Immature natural killer cell (primary cell): ENCODE results near the gene CIT. TPM values are rescaled to one million over a fixed set of nuclear protein-coding genes. Genes with fewer than 3 reads are reported as not detected.
"Not testable (repeated sequence)": the region's sequence is repeated elsewhere in the genome, so short reads cannot be mapped to it uniquely, and the experiment has no call there.

Source experiments
- DNase-seq, 3 donors: peaks; one replicate each; pipeline ENCODE4 v3.0.0; 2022; ENCODE audit warnings: mixed read lengths in 1 of 3
- H3K27ac Mint-ChIP-seq, 6 donors: one replicate each; pipeline ENCODE4 v1.8.0; 2020; ENCODE audit warnings: mixed read lengths in 6 of 6, mild to moderate bottlenecking in 5 of 6, inconsistent platforms in 4 of 6, moderate library complexity in 3 of 6
- H3K27me3 Mint-ChIP-seq, 3 donors: one replicate each; pipeline ENCODE4 v1.8.0; 2020 to 2021; ENCODE audit warnings: low read depth in 3 of 3, mild to moderate bottlenecking in 3 of 3, mixed read lengths in 3 of 3, moderate library complexity in 3 of 3, inconsistent platforms in 1 of 3
- H3K36me3 Mint-ChIP-seq, 3 donors: one replicate each; pipeline ENCODE4 v1.8.0; 2020; ENCODE audit warnings: mixed read lengths in 3 of 3, inconsistent platforms in 2 of 3, mild to moderate bottlenecking in 2 of 3
- H3K4me1 Mint-ChIP-seq, 2 donors: one replicate each; pipeline ENCODE4 v1.8.0; 2020; ENCODE audit warnings: inconsistent platforms in 2 of 2, mild to moderate bottlenecking in 2 of 2, mixed read lengths in 2 of 2, moderate library complexity in 1 of 2
- H3K4me3 Mint-ChIP-seq, 5 donors: one replicate each; pipeline ENCODE4 v1.8.0; 2020; ENCODE audit warnings: mild to moderate bottlenecking in 5 of 5, mixed read lengths in 5 of 5, inconsistent platforms in 3 of 5, moderate library complexity in 3 of 5
- H3K9me3 Mint-ChIP-seq, 6 donors: one replicate each; pipeline ENCODE4 v1.8.0; 2020; ENCODE audit warnings: mild to moderate bottlenecking in 6 of 6, mixed read lengths in 6 of 6, inconsistent platforms in 4 of 6, moderate library complexity in 3 of 6
- polyA plus RNA-seq, 3 donors: library from polyadenylated mRNA; unstranded; fragments of 300-500 nt; fragmentation: Illumina TruSeq; gene quantifications; one replicate each; pipeline ENCODE4 v1.2.3, GENCODE V29; 2021

The CIT gene
- polyA plus RNA-seq, 3 donors from 2014 or later, result 0.75 TPM; not detected in 2

- no peaks in the 10 kb centered on the region for H3K4me1 Mint-ChIP-seq
- no peak for DNase-seq
- no peaks in the 10 kb centered on the region for H3K9me3 Mint-ChIP-seq
- H3K27me3 Mint-ChIP-seq, result peaks cover 4 to 18% (median 8%) of the 10 kb centered on the region in 3 donors
- no peak overlapping the region for H3K27ac Mint-ChIP-seq
- no peak overlapping the region for H3K4me3 Mint-ChIP-seq
- no peaks in the 10 kb centered on the region for H3K36me3 Mint-ChIP-seq
Measured at GRCh38 chr12:119885549-119885948, 8.4 kb upstream of the CIT start.

- H3K9me3 Mint-ChIP-seq, H3K4me3 Mint-ChIP-seq, H3K4me1 Mint-ChIP-seq, H3K36me3 Mint-ChIP-seq, H3K27ac Mint-ChIP-seq, DNase-seq: not testable (repeated sequence)
- H3K27me3 Mint-ChIP-seq, result peaks cover 6 to 20% (median 8%) of the 10 kb centered on the region in 3 donors
Measured at GRCh38 chr12:119883791-119884190, 6.7 kb upstream of the CIT start.

GRCh38 chr12:119883237-119883636 is 6.1 kb upstream of the CIT start:
- no peak for DNase-seq
- no peaks in the 10 kb centered on the region for H3K36me3 Mint-ChIP-seq
- no peaks in the 10 kb centered on the region for H3K4me1 Mint-ChIP-seq
- H3K4me3 Mint-ChIP-seq, result no peak overlapping the region
- no peak overlapping the region for H3K27ac Mint-ChIP-seq
- H3K9me3 Mint-ChIP-seq, result no peaks in the 10 kb centered on the region
- H3K27me3 Mint-ChIP-seq, result peaks cover 6 to 20% (median 6%) of the 10 kb centered on the region in 3 donors

- Mint-ChIP-seq H3K9me3 (no peaks in the 10 kb centered on the region), H3K36me3 (no peaks in the 10 kb centered on the region), H3K27ac (peak overlapping the region in 4 of 6 donors; percentile 1 to 71 (median 9)), H3K4me1 (peaks cover 15 to 18% of the 10 kb centered on the region in 2 donors), H3K4me3 (peak overlapping the region; percentile 84 to 85 (median 85)), H3K27me3 (peaks cover 2 to 7% (median 5%) of the 10 kb centered on the region in 3 donors)
- no peak for DNase-seq
Measured at GRCh38 chr12:119877639-119877948, 474 bp upstream of the CIT start.

- no peak for DNase-seq
- Mint-ChIP-seq H3K4me1 (no peaks in the 10 kb centered on the region), H3K27me3 (peaks cover 0 to 3% (median 0%) of the 10 kb centered on the region in 3 donors), H3K4me3 (no peak overlapping the region), H3K27ac (no peak overlapping the region), H3K36me3 (no peaks in the 10 kb centered on the region), H3K9me3 (no peaks in the 10 kb centered on the region)
Measured at GRCh38 chr12:119870457-119870856, 6.7 kb downstream of the CIT start.

GRCh38 chr12:119869720-119870119 is 7.4 kb downstream of the CIT start:
- H3K27ac Mint-ChIP-seq, result no peak overlapping the region
- H3K4me3 Mint-ChIP-seq, result no peak overlapping the region
- no peak for DNase-seq
- H3K9me3 Mint-ChIP-seq, result no peaks in the 10 kb centered on the region
- H3K4me1 Mint-ChIP-seq, result no peaks in the 10 kb centered on the region
- peaks cover 0 to 3% (median 0%) of the 10 kb centered on the region in 3 donors for H3K27me3 Mint-ChIP-seq
- no peaks in the 10 kb centered on the region for H3K36me3 Mint-ChIP-seq

- Mint-ChIP-seq H3K4me3 (no peak overlapping the region), H3K4me1 (no peaks in the 10 kb centered on the region), H3K9me3 (no peaks in the 10 kb centered on the region), H3K27ac (no peak overlapping the region), H3K36me3 (no peaks in the 10 kb centered on the region), H3K27me3 (peaks cover 0 to 3% (median 0%) of the 10 kb centered on the region in 3 donors)
- DNase-seq, result no peak
Measured at GRCh38 chr12:119868992-119869391, 8.1 kb downstream of the CIT start.

GRCh38 chr12:119864591-119864990 is 12.5 kb downstream of the CIT start:
- Mint-ChIP-seq H3K4me1 (no peaks in the 10 kb centered on the region), H3K4me3 (no peak overlapping the region)

GRCh38 chr12:119859241-119859640 is 17.9 kb downstream of the CIT start:
- no peak overlapping the region for H3K4me3 Mint-ChIP-seq
- H3K4me1 Mint-ChIP-seq, result peaks cover 9 to 16% of the 10 kb centered on the region in 2 donors
- H3K36me3 Mint-ChIP-seq, result no peaks in the 10 kb centered on the region
- H3K27me3 Mint-ChIP-seq, result peaks cover 0 to 1% (median 0%) of the 10 kb centered on the region in 3 donors
- no peaks in the 10 kb centered on the region for H3K9me3 Mint-ChIP-seq
- DNase-seq, result no peak
- H3K27ac Mint-ChIP-seq, result no peak overlapping the region

More at GRCh38 chr12:119864591-119864990, 12.5 kb downstream of the CIT start:
- Mint-ChIP-seq H3K27me3 (no peaks in the 10 kb centered on the region), H3K36me3 (no peaks in the 10 kb centered on the region), H3K9me3 (no peaks in the 10 kb centered on the region), H3K27ac (no peak overlapping the region)
- DNase-seq, result no peak

GRCh38 chr12:119857041-119857591 is 20.0 kb downstream of the CIT start:
- Mint-ChIP-seq H3K4me3 (no peak overlapping the region), H3K27ac (no peak overlapping the region), H3K4me1 (peaks cover 9 to 16% of the 10 kb centered on the region in 2 donors), H3K27me3 (peaks cover 0 to 1% (median 0%) of the 10 kb centered on the region in 3 donors), H3K9me3 (no peaks in the 10 kb centered on the region), H3K36me3 (no peaks in the 10 kb centered on the region)
- no peak for DNase-seq

GRCh38 chr12:119850330-119850729 is 26.8 kb downstream of the CIT start:
- H3K4me1 Mint-ChIP-seq, result no peaks in the 10 kb centered on the region
- H3K36me3 Mint-ChIP-seq, result no peaks in the 10 kb centered on the region
- DNase-seq, result no peak
- no peaks in the 10 kb centered on the region for H3K27me3 Mint-ChIP-seq
- no peak overlapping the region for H3K27ac Mint-ChIP-seq
- no peaks in the 10 kb centered on the region for H3K9me3 Mint-ChIP-seq
- H3K4me3 Mint-ChIP-seq, result no peak overlapping the region

- no peak overlapping the region for H3K4me3 Mint-ChIP-seq
- peaks cover 0 to 7% (median 6%) of the 10 kb centered on the region in 3 donors for H3K36me3 Mint-ChIP-seq
- H3K27me3 Mint-ChIP-seq, result peaks cover 0 to 2% (median 0%) of the 10 kb centered on the region in 3 donors
- DNase-seq, result no peak
- H3K4me1 Mint-ChIP-seq, result no peaks in the 10 kb centered on the region
- peak overlapping the region in 1 of 6 donors; percentile 22 for H3K27ac Mint-ChIP-seq
- no peaks in the 10 kb centered on the region for H3K9me3 Mint-ChIP-seq
Measured at GRCh38 chr12:119843100-119843499, 34.0 kb downstream of the CIT start.

GRCh38 chr12:119842380-119842779 is 34.7 kb downstream of the CIT start:
- H3K4me1 Mint-ChIP-seq, result no peaks in the 10 kb centered on the region
- no peak overlapping the region for H3K4me3 Mint-ChIP-seq
- no peak for DNase-seq
- H3K27me3 Mint-ChIP-seq, result peaks cover 0 to 2% (median 0%) of the 10 kb centered on the region in 3 donors
- peak overlapping the region in 1 of 6 donors; percentile 22 for H3K27ac Mint-ChIP-seq
- peaks cover 0 to 7% (median 6%) of the 10 kb centered on the region in 3 donors for H3K36me3 Mint-ChIP-seq
- no peaks in the 10 kb centered on the region for H3K9me3 Mint-ChIP-seq

- H3K27ac Mint-ChIP-seq, result no peak overlapping the region
- H3K9me3 Mint-ChIP-seq, result no peaks in the 10 kb centered on the region
- H3K4me3 Mint-ChIP-seq, result no peak overlapping the region
- DNase-seq, result no peak
- H3K4me1 Mint-ChIP-seq, result no peaks in the 10 kb centered on the region
- peaks cover 0 to 2% (median 0%) of the 10 kb centered on the region in 3 donors for H3K27me3 Mint-ChIP-seq
- H3K36me3 Mint-ChIP-seq, result peaks cover 0 to 7% (median 6%) of the 10 kb centered on the region in 3 donors
Measured at GRCh38 chr12:119841433-119842210, 35.5 kb downstream of the CIT start.
